Astrocyte (in vitro differentiated cells and primary cell): Measurements from ENCODE around the gene ZFPM1. TPM values are rescaled to one million over a fixed set of nuclear protein-coding genes. Genes with fewer than 3 reads are reported as not detected.

Experiments
- DNase-seq: peaks from one replicate; pipeline ENCODE4 v3.0.0-alpha.2; 2010; ENCODE audit warnings: low read depth
- FAIRE-seq: peaks from 2 replicates; lab custom pipeline; 2011; peaks lifted over from hg19 to GRCh38; lab: Jason Lieb, UNC
- H2AFZ ChIP-seq: 2 replicates; pipeline ENCODE4 v1.6.0; 2012; ENCODE audit warnings: low read depth, low read length, inconsistent platforms
- H3K27ac ChIP-seq: 2 replicates; pipeline ENCODE4 v1.5.1; 2011; ENCODE audit warnings: low read depth, low read length, inconsistent platforms
- H3K27me3 ChIP-seq: 2 replicates; pipeline ENCODE4 v1.6.0; 2011; ENCODE audit warnings: low read length, inconsistent platforms; ENCODE audit not compliant: insufficient read depth
- H3K36me3 ChIP-seq: 2 replicates; pipeline ENCODE4 v1.5.1; 2011; ENCODE audit warnings: low read length, inconsistent platforms; ENCODE audit not compliant: insufficient read depth
- H3K4me1 ChIP-seq: 2 replicates; pipeline ENCODE4 v1.5.1; 2011; ENCODE audit warnings: low read length, inconsistent platforms; ENCODE audit not compliant: insufficient read depth
- H3K4me2 ChIP-seq: 2 replicates; pipeline ENCODE4 v1.6.0; 2012; ENCODE audit warnings: low read length, inconsistent platforms
- H3K4me3 ChIP-seq: 2 replicates; pipeline ENCODE4 v1.5.1; 2011; ENCODE audit warnings: low read depth, mild to moderate bottlenecking, low read length, inconsistent platforms; ENCODE audit not compliant: insufficient read depth
- H3K79me2 ChIP-seq: 2 replicates; pipeline ENCODE4 v1.6.0; 2012; ENCODE audit warnings: mild to moderate bottlenecking, low read length, inconsistent platforms; ENCODE audit not compliant: insufficient read depth
- H3K9ac ChIP-seq: 2 replicates; pipeline ENCODE4 v1.6.0; 2012; ENCODE audit warnings: mild to moderate bottlenecking, low read length, inconsistent platforms
- H3K9me3 ChIP-seq: 2 replicates; pipeline ENCODE4 v1.5.1; 2012; ENCODE audit warnings: low read depth, mild to moderate bottlenecking, low read length, inconsistent platforms; ENCODE audit not compliant: insufficient read depth
- H4K20me1 ChIP-seq: 2 replicates; pipeline ENCODE4 v1.6.0; 2012; ENCODE audit warnings: low read length, inconsistent platforms; ENCODE audit not compliant: insufficient read depth
- H3K27ac Mint-ChIP-seq: one replicate; pipeline ENCODE4 v1.8.0; 2021; ENCODE audit warnings: mild to moderate bottlenecking, mixed read lengths; ENCODE audit not compliant: unreplicated experiment
- H3K27me3 Mint-ChIP-seq: one replicate; pipeline ENCODE4 v1.8.0; 2021; ENCODE audit warnings: low read depth, mixed read lengths; ENCODE audit not compliant: unreplicated experiment
- H3K36me3 Mint-ChIP-seq: one replicate; pipeline ENCODE4 v1.8.0; 2021; ENCODE audit warnings: low read depth, mixed read lengths; ENCODE audit not compliant: unreplicated experiment
- H3K4me1 Mint-ChIP-seq: one replicate; pipeline ENCODE4 v1.8.0; 2021; ENCODE audit warnings: low read depth, mixed read lengths; ENCODE audit not compliant: unreplicated experiment
- H3K4me3 Mint-ChIP-seq: one replicate; pipeline ENCODE4 v1.8.0; 2021; ENCODE audit warnings: mild to moderate bottlenecking, moderate library complexity, mixed read lengths; ENCODE audit not compliant: unreplicated experiment
- H3K9me3 Mint-ChIP-seq: one replicate; pipeline ENCODE4 v1.8.0; 2021; ENCODE audit warnings: mild to moderate bottlenecking, mixed read lengths; ENCODE audit not compliant: unreplicated experiment
- EZH2 ChIP-seq: IDR thresholded peaks from 2 replicates; pipeline ENCODE4 v1.6.1; 2012; ENCODE audit warnings: mild to moderate bottlenecking, low read length, inconsistent platforms; ENCODE audit not compliant: insufficient read depth
- total RNA-seq: library from RNA; stranded (reverse); gene quantifications from 2 replicates; pipeline ENCODE4 v1.2.1, GENCODE V29; 2021
- TF ChIP-seq, protein P1 (sequence below): IDR thresholded peaks from 2 replicates; pipeline ENCODE4 v1.5.1; 2011; ENCODE audit warnings: low read depth, mild to moderate bottlenecking, inconsistent platforms, low read length, moderate library complexity; ENCODE audit not compliant: insufficient read depth

Gene ZFPM1
- total RNA-seq, 1 donor from 2014 or later = 8.6 TPM

DNA sequence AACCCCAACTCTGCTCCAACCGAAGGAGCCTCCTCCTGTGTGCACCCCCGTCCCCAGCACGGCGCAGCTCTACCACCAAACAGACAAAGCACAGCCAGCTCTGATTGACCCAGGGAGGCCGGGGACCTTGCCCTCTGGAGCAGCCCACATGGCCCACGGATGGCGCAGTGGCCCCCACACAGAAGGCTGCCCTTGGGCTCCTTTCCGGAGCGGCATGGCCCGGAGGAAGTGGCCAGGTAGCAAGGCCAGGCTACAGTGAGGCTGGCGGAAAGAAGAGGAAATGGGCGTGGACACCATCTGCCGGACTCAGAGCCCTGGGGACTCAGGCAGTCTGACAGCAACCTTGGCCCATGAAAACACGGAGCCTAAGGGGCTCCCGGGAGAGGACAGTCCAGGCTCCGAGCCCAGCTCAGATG lies 97.2 kb downstream of the ZFPM1 start:
- Histone ChIP-seq H3K4me1 (no peaks in the 10 kb centered on the region), H4K20me1 (no peaks in the 10 kb centered on the region), H2AFZ (no peak overlapping the region), H3K9me3 (no peaks in the 10 kb centered on the region), H3K36me3 (no peaks in the 10 kb centered on the region), H3K27me3 (peaks cover 22% of the 10 kb centered on the region), H3K79me2 (no peaks in the 10 kb centered on the region), H3K4me2 (no peak overlapping the region), H3K9ac (no peak overlapping the region), H3K27ac (no peak overlapping the region), H3K4me3 (no peak overlapping the region)
- Mint-ChIP-seq H3K9me3 (peaks cover 2% of the 10 kb centered on the region), H3K36me3 (no peaks in the 10 kb centered on the region), H3K27ac (no peak overlapping the region), H3K27me3 (peaks cover 38% of the 10 kb centered on the region), H3K4me1 (no peaks in the 10 kb centered on the region), H3K4me3 (no peak overlapping the region)
- DNase-seq (no peak), FAIRE-seq (no peak)
- TF ChIP-seq, protein P1, sequence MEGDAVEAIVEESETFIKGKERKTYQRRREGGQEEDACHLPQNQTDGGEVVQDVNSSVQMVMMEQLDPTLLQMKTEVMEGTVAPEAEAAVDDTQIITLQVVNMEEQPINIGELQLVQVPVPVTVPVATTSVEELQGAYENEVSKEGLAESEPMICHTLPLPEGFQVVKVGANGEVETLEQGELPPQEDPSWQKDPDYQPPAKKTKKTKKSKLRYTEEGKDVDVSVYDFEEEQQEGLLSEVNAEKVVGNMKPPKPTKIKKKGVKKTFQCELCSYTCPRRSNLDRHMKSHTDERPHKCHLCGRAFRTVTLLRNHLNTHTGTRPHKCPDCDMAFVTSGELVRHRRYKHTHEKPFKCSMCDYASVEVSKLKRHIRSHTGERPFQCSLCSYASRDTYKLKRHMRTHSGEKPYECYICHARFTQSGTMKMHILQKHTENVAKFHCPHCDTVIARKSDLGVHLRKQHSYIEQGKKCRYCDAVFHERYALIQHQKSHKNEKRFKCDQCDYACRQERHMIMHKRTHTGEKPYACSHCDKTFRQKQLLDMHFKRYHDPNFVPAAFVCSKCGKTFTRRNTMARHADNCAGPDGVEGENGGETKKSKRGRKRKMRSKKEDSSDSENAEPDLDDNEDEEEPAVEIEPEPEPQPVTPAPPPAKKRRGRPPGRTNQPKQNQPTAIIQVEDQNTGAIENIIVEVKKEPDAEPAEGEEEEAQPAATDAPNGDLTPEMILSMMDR = no peak
- TF ChIP-seq EZH2 = no peak

DNA sequence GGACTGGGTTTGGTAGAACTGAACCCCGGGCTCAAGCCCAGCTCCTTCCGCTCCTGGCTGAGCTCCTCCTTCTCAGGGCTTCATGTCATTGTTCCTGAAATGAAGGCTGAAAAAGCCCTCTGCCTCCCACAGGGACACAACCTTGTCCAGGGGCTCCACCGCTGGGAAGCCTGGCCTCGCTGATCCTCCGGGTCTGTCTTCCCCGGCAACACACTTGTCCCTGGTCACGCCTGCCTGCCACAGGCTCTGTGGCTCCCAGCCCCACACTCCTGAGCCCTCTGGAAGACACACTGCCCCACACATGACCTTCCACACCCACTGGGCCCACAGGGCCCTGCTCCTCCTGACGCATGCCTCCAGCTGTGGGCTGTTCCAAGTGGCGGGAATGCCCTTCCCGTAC lies 99.1 kb downstream of the ZFPM1 start:
- no peak overlapping the region for H3K27ac ChIP-seq
- H3K4me3 ChIP-seq = no peak overlapping the region
- H3K27ac Mint-ChIP-seq = no peak overlapping the region
- no peaks in the 10 kb centered on the region for H3K79me2 ChIP-seq
- H3K36me3 ChIP-seq = no peaks in the 10 kb centered on the region
- peaks cover 34% of the 10 kb centered on the region for H3K27me3 Mint-ChIP-seq
- no peaks in the 10 kb centered on the region for H3K9me3 ChIP-seq
- no peaks in the 10 kb centered on the region for H3K4me1 ChIP-seq
- H3K4me1 Mint-ChIP-seq = no peaks in the 10 kb centered on the region
- no peak for TF ChIP-seq EZH2
- TF ChIP-seq, protein P1 = no peak
- no peak overlapping the region for H3K9ac ChIP-seq
- peaks cover 3% of the 10 kb centered on the region for H3K9me3 Mint-ChIP-seq
- no peak overlapping the region for H2AFZ ChIP-seq
- peaks cover 18% of the 10 kb centered on the region for H3K27me3 ChIP-seq
- FAIRE-seq (no peak), DNase-seq (no peak)
- H4K20me1 ChIP-seq = no peaks in the 10 kb centered on the region
- no peaks in the 10 kb centered on the region for H3K36me3 Mint-ChIP-seq
- no peak overlapping the region for H3K4me3 Mint-ChIP-seq
- H3K4me2 ChIP-seq = no peak overlapping the region

DNA sequence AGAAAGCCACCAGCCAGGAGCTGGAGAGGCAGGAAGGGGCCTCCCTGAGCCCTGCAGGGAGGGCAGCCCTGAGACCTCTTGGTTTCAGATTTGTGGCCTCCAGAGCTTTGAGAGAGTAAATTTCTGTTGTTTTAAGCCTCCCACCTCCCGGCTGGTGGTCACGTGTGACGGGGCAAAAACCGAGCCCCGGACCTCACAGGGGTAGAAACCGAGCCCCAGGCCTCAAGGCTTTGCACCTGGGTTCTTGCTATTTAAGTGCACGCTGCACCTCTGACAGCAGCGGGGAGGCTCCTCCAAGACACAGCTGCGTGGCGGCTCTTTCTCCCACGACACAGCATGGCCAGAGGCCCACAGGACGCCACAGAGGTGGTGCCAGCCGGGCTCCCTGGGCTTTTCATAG lies 99.7 kb downstream of the ZFPM1 start:
- Histone ChIP-seq H3K36me3 (no peaks in the 10 kb centered on the region), H3K4me1 (no peaks in the 10 kb centered on the region), H3K4me3 (no peak overlapping the region), H3K4me2 (no peak overlapping the region), H3K9me3 (no peaks in the 10 kb centered on the region), H3K27ac (no peak overlapping the region), H3K27me3 (peaks cover 25% of the 10 kb centered on the region), H3K79me2 (no peaks in the 10 kb centered on the region), H2AFZ (no peak overlapping the region), H4K20me1 (no peaks in the 10 kb centered on the region), H3K9ac (no peak overlapping the region)
- H3K27ac Mint-ChIP-seq = no peak overlapping the region
- FAIRE-seq = no peak
- H3K4me3 Mint-ChIP-seq = no peak overlapping the region
- no peak for DNase-seq
- TF ChIP-seq, protein P1 = no peak
- TF ChIP-seq EZH2 = no peak
- H3K9me3 Mint-ChIP-seq = peaks cover 3% of the 10 kb centered on the region
- peaks cover 38% of the 10 kb centered on the region for H3K27me3 Mint-ChIP-seq
- H3K4me1 Mint-ChIP-seq = no peaks in the 10 kb centered on the region
- no peaks in the 10 kb centered on the region for H3K36me3 Mint-ChIP-seq
